ENCODE data around the gene PUS10.
"Not testable (repeated sequence)": the region's sequence is repeated elsewhere in the genome, so short reads cannot be mapped to it uniquely, and the experiment has no call there.

PUS10 gene

GRCh38 chr2:61013382-61013781, 4.7 kb downstream of the PUS10 start:
- DNase-seq (ENCODE audit: low read depth in 1 of 2, low spot score in 1 of 2), result no peak

DNA sequence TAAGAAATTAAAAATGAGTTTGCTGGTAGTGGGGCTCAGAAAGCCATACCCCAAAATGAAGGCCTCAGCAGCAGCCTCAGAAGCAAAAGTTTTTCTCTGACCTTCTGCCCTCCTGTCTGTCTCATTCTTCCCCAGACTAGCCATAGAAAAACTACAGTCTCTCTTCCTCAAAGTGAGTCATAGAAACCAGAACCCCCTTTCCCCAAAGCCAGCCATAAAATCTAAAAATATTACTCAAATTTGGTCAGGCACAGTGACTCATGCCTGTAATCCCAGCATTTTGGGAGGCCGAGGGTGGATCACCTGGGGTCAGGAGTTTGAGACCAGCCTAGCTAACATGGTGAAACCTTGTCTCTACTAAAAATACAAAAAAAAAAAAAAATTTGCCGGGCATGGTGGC, 5.8 kb downstream of the PUS10 start:
- not testable (repeated sequence) for DNase-seq (ENCODE audit: low read depth in 1 of 2, low spot score in 1 of 2)

DNA sequence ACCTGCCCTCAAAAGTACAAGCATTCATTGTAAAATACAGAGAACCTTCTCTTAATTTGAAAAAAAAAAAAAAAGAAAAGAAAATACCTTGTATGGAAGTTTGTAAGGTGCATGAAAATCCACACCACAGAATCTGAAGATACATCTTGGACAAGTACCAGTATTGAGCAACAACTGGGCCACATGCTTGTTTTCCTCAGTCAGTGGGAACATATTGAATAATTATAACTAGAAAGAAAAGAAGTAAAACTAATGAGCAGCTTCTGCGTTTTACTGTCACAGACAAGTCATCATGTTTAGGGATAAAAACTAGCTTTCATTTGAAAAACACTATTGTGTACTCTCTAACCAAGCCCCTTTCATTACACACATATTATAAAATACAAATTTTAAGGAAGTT, 6.4 kb downstream of the PUS10 start:
- DNase-seq (ENCODE audit: low read depth in 1 of 2, low spot score in 1 of 2), result no peak

DNA sequence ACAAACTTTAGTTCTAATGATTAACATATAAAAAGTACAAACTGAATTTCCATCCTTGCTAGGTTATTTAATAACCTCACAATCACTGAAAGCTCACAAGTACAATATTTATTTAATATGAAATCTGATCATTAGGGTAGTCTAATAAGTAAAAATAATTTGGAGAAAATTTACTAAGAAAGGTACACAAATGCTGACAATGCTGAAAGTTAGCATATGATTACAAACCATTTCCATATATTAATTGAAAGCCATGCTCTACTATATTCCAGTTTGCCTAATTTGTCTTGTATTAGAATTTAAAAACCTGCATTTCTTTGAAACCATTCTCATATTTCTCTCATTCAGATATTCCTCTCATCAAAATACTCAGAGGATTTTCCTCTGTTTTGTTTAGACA, 8.7 kb downstream of the PUS10 start:
- DNase-seq (ENCODE audit: low read depth in 1 of 2, low spot score in 1 of 2), result no peak

- DNase-seq (ENCODE audit: low read depth in 1 of 2, low spot score in 1 of 2), result no peak
Measured at GRCh38 chr2:61006486-61007105, 11.5 kb downstream of the PUS10 start.

DNA sequence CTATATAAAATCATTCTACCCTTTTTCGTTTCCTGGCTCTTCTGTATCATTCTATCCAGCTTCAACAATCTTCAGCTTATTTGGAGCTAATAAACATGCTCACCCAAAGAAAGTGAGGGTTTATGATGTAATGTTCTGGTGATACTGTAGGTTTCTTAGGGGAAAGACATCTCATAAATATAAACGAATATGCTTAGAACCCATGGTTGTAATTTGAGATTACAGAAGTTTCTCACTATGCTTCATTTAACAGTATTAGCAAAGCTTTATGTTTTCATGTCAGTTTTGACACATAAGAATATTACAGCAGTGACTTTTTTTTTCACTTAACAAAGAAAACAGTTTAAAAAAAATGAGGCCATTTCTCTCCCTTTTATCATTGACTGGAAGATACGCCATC, 12.3 kb downstream of the PUS10 start:
- no peak for DNase-seq (ENCODE audit: low read depth in 1 of 2, low spot score in 1 of 2)

GRCh38 chr2:60998628-60999545, 19.2 kb downstream of the PUS10 start:
- no peak for DNase-seq (ENCODE audit: low read depth in 1 of 2, low spot score in 1 of 2)

- no peak for DNase-seq (ENCODE audit: low read depth in 1 of 2, low spot score in 1 of 2)
Measured at GRCh38 chr2:60994131-60994530, 23.9 kb downstream of the PUS10 start.

- DNase-seq (ENCODE audit: low read depth in 1 of 2, low spot score in 1 of 2), result no peak
Measured at GRCh38 chr2:60992985-60993392, 25.1 kb downstream of the PUS10 start.

DNA sequence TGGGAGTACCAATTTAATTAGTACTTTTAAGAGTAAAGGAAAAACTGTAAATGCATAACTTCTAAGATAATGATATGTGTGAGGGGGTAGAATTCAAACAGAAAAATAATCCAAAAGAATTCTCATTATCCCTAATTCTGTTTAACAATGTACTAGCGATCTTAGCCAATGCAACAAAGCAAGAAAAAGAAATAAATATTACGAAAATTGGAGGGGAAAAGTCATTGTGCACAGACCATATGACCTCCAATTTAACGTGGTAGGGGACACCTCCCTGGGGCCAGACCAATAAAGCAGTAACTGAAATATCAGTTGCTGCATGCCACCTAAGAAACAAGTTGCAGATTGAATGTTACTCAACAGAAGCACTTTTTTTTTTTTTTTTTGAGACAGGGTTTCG, 26.4 kb downstream of the PUS10 start:
- DNase-seq (ENCODE audit: low read depth in 1 of 2, low spot score in 1 of 2), result no peak

- no peak for DNase-seq (ENCODE audit: low read depth in 1 of 2, low spot score in 1 of 2)
Measured at GRCh38 chr2:60989259-60989658, 28.8 kb downstream of the PUS10 start.

DNA sequence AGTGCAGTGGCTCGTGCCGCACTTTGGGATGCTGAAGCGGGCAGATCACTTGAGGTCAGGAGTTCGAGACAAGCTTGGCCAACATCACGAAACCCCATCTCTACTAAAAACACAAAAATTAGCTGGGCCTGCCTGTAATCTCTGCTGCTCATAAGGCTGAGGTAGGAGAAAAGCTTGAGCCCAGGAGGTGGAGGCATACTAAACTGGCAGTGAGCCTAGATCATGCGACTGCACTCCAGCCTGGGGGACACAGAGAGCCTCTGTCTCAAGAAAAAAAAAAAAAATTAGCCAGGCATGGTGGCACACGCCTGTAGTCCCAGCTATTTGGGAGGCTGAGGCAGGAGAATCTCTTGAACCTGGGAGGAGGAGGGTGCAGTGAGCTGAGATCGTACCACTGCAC, 30.4 kb downstream of the PUS10 start:
- DNase-seq (ENCODE audit: low read depth in 1 of 2, low spot score in 1 of 2), result not testable (repeated sequence)

DNA sequence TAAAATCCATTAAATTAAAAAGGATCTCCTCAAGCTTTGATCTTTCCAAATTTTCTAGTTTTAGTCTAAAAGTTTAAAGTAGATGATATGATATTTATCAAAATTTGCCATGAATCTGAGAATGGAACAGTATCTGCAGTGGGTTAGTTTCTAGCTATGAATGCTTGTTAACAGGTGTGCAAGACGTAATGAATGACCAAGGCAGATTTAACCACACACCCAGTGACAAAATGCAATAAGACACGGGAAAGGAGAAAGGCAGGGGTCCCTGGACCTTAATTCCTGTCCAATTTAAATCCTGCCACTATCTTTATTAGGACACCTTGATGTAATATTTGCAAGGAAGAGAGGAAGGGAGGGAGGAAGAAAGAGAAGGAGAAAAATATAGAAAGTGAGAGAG, 31.0 kb downstream of the PUS10 start:
- DNase-seq (ENCODE audit: low read depth in 1 of 2, low spot score in 1 of 2), result no peak

DNA sequence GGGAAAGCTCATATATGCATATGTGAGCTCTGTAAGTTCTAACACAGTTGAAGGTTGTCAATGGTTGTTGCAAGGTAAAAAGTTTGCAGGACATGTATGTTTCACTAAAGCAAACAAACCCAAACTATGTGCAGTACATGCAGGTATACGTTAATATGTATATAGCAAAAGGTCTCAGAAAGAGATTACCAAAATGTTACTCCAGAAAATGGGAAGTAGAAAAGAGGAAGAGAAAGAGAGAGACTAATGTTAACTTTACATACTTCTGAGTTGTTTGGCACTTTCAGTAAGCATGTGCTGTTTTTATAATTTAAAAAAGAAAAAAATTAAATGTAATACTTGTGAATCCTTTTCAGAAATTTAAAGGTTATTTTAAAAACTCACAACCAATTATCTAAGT, 33.3 kb downstream of the PUS10 start:
- DNase-seq (ENCODE audit: low read depth in 1 of 2, low spot score in 1 of 2), result no peak

- not testable (repeated sequence) for DNase-seq (ENCODE audit: low read depth in 1 of 2, low spot score in 1 of 2)
Measured at GRCh38 chr2:60982066-60982465, 36.0 kb downstream of the PUS10 start.

GRCh38 chr2:60980071-60980815, 37.8 kb downstream of the PUS10 start:
- DNase-seq (ENCODE audit: low read depth in 1 of 2, low spot score in 1 of 2), result no peak

GRCh38 chr2:60979231-60979630, 38.8 kb downstream of the PUS10 start:
- no peak for DNase-seq (ENCODE audit: low read depth in 1 of 2, low spot score in 1 of 2)

GRCh38 chr2:60977562-60977895, 40.5 kb downstream of the PUS10 start:
- no peak for DNase-seq (ENCODE audit: low read depth in 1 of 2, low spot score in 1 of 2)

DNA sequence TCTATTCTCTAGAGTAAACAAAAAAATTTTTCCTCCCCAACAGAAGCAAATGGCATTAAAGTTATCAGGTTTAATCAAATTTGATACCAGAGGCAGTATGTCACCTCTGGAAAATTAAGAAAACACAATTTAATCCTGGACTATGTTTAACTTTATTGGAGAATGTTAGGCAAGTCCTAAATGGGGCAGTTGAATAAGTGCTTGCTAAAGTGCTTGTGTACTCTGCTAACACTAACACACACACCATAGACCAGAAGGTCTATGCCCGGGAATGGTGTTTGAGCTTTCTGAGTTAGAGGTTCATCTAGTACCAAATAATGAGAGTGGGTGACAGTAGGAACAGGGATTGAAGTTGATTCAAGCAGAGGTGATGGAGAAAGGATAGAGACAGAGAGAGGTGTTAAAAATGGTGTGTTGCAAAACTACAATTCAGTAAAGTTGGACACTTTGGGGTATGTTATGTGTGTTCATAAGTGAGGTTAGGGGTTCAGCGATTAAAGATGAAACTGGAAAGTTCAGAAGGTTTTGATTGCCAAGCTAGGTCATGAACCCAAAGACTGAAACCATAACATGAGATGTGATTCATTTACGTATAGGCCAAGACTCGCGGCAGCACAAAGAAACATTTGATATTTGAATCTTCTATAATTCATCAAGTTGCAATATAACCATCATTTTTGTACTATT, 41.0 kb downstream of the PUS10 start:
- DNase-seq (ENCODE audit: low read depth in 1 of 2, low spot score in 1 of 2), result no peak

GRCh38 chr2:60976256-60976850, 41.7 kb downstream of the PUS10 start:
- DNase-seq (ENCODE audit: low read depth in 1 of 2, low spot score in 1 of 2), result no peak

GRCh38 chr2:60974652-60975051, 43.4 kb downstream of the PUS10 start:
- DNase-seq (ENCODE audit: low read depth in 1 of 2, low spot score in 1 of 2), result no peak

All from activated CD4-positive, alpha-beta T cell treated with anti-CD3 and anti-CD28 coated beads, Interleukin-2, amount 50 U/mL, for 24 hours (primary cell).